ENCODE data around the gene ETFA.

ETFA gene

GRCh38 chr15:76168237-76168984, 142.9 kb downstream of the ETFA start:
- Histone ChIP-seq H3K36me3 (no peaks in the 10 kb centered on the region), H3K4me3 (ENCODE audit: low read depth, low read length) (no peak overlapping the region), H3K9me3 (no peaks in the 10 kb centered on the region), H3K4me1 (no peaks in the 10 kb centered on the region), H3K27me3 (no peaks in the 10 kb centered on the region)
- TF ChIP-seq CTCF (IDR thresholded peaks at IDR 0.05; ENCODE audit: low read depth, low read length) = no peak
- DNase-seq = no peak

GRCh38 chr15:76165951-76166350, 145.3 kb downstream of the ETFA start:
- H3K9me3 ChIP-seq = no peaks in the 10 kb centered on the region
- H3K4me3 ChIP-seq (ENCODE audit: low read depth, low read length) = no peak overlapping the region
- H3K27me3 ChIP-seq = no peaks in the 10 kb centered on the region
- no peaks in the 10 kb centered on the region for H3K4me1 ChIP-seq
- DNase-seq = no peak
- TF ChIP-seq CTCF (IDR thresholded peaks at IDR 0.05; ENCODE audit: low read depth, low read length) = no peak
- no peaks in the 10 kb centered on the region for H3K36me3 ChIP-seq

Measured in BE2C (cell line).